Measurements from ENCODE around the gene NUDT7.
A peak's percentile ranks its signal among the peaks of the same experiment; 100 is the strongest.

Gene NUDT7

DNA sequence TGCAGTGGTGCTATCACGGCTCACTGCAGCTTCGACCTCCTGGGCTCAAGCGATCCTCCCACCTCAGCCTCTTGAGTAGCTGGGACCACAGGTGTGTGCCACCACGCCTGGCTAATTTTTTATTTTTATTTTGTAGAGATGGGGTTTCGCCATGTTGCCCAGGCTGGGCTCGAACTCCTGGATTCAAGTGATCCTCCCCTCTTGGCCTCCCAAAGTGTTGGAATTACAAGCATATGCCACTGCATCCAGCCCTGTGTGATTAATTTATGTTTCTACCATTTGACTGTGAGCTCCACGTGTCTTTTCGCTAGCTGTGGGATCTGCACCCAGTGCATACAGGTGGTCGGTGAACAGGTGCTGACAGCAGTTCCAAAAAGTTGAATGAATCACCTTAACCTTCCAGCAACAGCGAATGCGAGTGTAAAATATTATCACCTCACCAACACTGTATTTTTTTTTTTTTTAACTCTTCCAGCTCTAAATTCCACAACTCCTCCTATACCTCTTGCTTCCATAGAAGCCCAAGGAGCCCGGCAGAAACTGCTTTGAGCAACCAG lies 484 bp upstream of the NUDT7 start:
- TF ChIP-seq, protein P1, sequence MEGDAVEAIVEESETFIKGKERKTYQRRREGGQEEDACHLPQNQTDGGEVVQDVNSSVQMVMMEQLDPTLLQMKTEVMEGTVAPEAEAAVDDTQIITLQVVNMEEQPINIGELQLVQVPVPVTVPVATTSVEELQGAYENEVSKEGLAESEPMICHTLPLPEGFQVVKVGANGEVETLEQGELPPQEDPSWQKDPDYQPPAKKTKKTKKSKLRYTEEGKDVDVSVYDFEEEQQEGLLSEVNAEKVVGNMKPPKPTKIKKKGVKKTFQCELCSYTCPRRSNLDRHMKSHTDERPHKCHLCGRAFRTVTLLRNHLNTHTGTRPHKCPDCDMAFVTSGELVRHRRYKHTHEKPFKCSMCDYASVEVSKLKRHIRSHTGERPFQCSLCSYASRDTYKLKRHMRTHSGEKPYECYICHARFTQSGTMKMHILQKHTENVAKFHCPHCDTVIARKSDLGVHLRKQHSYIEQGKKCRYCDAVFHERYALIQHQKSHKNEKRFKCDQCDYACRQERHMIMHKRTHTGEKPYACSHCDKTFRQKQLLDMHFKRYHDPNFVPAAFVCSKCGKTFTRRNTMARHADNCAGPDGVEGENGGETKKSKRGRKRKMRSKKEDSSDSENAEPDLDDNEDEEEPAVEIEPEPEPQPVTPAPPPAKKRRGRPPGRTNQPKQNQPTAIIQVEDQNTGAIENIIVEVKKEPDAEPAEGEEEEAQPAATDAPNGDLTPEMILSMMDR (conservative IDR thresholded peaks at IDR 0.05; ENCODE audit: low read depth, low read length), result no peak
- DNase-seq (ENCODE audit: low read depth), result no peak
- no peak overlapping the region for H3K4me3 ChIP-seq (ENCODE audit: low read depth, low read length)

DNA sequence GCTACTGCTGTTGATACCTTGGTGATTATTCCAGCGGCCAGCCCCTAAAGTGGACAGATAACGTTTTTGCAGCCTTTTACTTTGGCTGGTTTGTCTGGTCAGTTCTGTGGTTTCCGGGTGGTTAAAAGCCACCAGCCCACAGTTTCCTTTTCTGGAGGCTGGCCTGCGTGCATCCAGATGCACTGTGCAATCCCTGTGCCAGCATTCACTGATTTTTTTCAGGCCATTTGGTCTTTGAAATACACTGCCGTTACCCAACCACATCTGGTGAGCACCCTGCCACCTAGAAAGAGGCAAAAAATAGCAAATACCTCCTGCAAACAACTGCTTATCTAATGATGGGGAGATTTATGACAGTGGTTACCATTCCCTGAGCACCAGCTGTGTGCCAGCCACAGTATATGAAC lies 797 bp downstream of the NUDT7 start:
- DNase-seq (ENCODE audit: low read depth), result peak; percentile 61
- TF ChIP-seq, protein P1 (conservative IDR thresholded peaks at IDR 0.05; ENCODE audit: low read depth, low read length), result no peak

DNA sequence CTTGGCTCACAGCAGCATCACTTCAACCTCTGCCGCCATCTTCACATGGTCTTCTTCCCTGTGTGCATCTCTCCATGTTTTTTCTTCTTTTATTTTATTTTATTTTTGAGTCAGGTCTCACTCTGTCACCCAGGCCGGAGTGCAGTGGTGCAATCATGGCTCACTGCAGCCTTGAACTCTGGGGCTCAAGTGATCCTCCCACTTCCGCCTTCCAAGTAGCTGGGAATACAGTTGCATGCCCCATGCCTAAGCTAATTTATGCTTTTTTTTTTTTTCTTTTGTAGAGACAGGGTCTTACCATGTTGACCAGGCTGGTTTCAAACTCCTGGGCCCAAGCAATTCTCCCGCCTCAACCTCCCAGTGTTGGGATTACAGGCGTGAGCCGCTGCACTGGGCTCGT lies 1.9 kb downstream of the NUDT7 start:
- TF ChIP-seq, protein P1 (conservative IDR thresholded peaks at IDR 0.05; ENCODE audit: low read depth, low read length), result no peak
- no peak for DNase-seq (ENCODE audit: low read depth)
- no peak overlapping the region for H3K4me3 ChIP-seq (ENCODE audit: low read depth, low read length)

More for the DNA sequence above, 797 bp downstream of the NUDT7 start:
- H3K4me3 ChIP-seq (ENCODE audit: low read depth, low read length), result peak overlapping the region; percentile 81

DNA sequence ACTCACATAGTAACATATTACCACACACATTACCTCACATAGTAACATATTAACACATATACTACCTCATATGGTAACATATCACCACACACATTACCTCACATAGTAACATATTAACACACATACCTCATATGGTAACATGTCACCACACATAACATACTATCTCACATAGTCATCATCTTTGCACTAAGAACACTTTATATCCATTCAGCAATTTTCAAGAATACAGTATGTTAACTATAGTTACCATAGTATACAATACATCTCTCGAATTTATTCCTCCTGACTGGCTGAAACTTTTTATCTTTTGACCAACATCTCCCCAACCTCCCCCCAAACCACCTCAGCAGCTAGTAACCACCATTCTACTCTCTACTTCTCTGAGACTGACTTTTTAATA lies 7.6 kb downstream of the NUDT7 start:
- TF ChIP-seq, protein P1 (conservative IDR thresholded peaks at IDR 0.05; ENCODE audit: low read depth, low read length), result no peak

DNA sequence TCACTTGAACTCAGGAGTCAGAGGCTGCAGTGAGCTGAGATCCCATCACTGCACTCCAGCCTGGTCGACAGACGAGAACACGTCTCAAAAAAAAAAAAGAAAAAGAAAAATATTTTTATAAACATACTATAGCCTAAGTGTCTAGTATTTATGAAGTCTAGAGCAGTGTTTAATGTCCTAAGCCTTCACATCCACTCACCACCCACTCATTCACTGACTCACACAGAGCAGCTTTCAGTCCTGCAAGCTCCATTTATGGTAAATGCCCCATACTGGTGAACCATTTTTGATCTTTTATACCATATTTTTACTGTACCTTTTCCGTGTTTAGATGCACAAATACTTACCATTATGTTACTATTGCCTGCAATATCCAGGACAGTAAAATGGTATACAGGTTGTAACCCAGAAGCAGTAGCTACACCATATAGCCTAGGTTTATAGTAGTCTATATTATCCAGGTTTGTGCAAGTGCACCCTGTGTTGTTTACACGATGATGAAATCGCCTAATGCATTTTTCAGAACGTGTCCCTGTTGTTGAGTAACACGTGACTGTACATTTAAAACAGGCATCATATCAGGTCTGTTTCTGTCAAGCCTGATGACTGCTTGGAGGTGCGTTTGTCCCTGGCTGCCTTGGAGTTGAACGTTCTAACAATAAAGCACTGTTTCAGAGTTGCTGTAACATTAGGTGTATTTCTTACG lies 10.1 kb downstream of the NUDT7 start:
- TF ChIP-seq, protein P1 (conservative IDR thresholded peaks at IDR 0.05; ENCODE audit: low read depth, low read length), result no peak
- H3K4me3 ChIP-seq (ENCODE audit: low read depth, low read length), result no peak overlapping the region
- peak; percentile 74 for DNase-seq (ENCODE audit: low read depth)

More for the DNA sequence above, 7.6 kb downstream of the NUDT7 start:
- no peak overlapping the region for H3K4me3 ChIP-seq (ENCODE audit: low read depth, low read length)
- no peak for DNase-seq (ENCODE audit: low read depth)

DNA sequence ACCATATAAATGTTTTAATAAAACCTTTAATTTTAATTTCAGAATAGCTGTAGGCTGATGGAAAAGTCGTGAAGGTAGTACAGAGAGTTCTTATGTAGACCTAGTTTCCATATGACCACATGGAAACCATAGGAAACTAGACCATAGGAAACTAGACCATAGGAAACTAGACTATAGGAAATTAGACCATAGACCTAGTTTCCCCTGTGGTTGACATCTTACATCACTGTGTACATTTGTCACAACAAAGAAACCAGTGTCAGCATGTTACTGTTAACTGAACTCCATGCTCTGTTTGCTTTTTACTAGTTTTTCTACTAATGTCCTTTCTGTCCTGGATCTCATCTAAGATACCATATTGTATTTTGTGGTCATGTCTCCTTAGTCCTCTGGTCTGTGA lies 14.6 kb downstream of the NUDT7 start:
- DNase-seq (ENCODE audit: low read depth), result no peak
- TF ChIP-seq, protein P1 (conservative IDR thresholded peaks at IDR 0.05; ENCODE audit: low read depth, low read length), result no peak
- H3K4me3 ChIP-seq (ENCODE audit: low read depth, low read length), result no peak overlapping the region

Data from choroid plexus epithelial cell (primary cell).